Duodenal mucosa (tissue), 2 donors: ENCODE results near the gene STK4.

ENCODE experiments used
- H3K27ac ChIP-seq: one replicate; pipeline ENCODE4 v1.7.0; 2013; ENCODE audit warnings: low read depth, low read length
- H3K27me3 ChIP-seq, 2 donors: one replicate each; pipeline ENCODE4 v1.7.0; 2013; ENCODE audit warnings: low read length in 2 of 2, control low read depth in 1 of 2; ENCODE audit not compliant: insufficient read depth in 2 of 2, control insufficient read depth in 1 of 2
- H3K36me3 ChIP-seq, 2 donors: one replicate each; pipeline ENCODE4 v1.7.0; 2013; ENCODE audit warnings: low read length in 2 of 2, control low read depth in 1 of 2; ENCODE audit not compliant: insufficient read depth in 2 of 2, control insufficient read depth in 1 of 2
- H3K4me1 ChIP-seq, 2 donors: one replicate each; pipeline ENCODE4 v1.7.0; 2013; ENCODE audit warnings: low read length in 2 of 2, control low read depth in 1 of 2; ENCODE audit not compliant: insufficient read depth in 2 of 2, control insufficient read depth in 1 of 2
- H3K4me3 ChIP-seq, 2 donors: one replicate each; pipeline ENCODE4 v1.7.0; 2013; ENCODE audit warnings: low read length in 2 of 2, low read depth in 1 of 2
- H3K9ac ChIP-seq, 2 donors: one replicate each; pipeline ENCODE4 v1.7.0; 2013; ENCODE audit warnings: low read length in 2 of 2, low read depth in 1 of 2
- H3K9me3 ChIP-seq, 2 donors: one replicate each; pipeline ENCODE4 v1.7.0; 2013; ENCODE audit warnings: low read length in 2 of 2, control low read depth in 1 of 2; ENCODE audit not compliant: control insufficient read depth in 1 of 2

Gene STK4

DNA sequence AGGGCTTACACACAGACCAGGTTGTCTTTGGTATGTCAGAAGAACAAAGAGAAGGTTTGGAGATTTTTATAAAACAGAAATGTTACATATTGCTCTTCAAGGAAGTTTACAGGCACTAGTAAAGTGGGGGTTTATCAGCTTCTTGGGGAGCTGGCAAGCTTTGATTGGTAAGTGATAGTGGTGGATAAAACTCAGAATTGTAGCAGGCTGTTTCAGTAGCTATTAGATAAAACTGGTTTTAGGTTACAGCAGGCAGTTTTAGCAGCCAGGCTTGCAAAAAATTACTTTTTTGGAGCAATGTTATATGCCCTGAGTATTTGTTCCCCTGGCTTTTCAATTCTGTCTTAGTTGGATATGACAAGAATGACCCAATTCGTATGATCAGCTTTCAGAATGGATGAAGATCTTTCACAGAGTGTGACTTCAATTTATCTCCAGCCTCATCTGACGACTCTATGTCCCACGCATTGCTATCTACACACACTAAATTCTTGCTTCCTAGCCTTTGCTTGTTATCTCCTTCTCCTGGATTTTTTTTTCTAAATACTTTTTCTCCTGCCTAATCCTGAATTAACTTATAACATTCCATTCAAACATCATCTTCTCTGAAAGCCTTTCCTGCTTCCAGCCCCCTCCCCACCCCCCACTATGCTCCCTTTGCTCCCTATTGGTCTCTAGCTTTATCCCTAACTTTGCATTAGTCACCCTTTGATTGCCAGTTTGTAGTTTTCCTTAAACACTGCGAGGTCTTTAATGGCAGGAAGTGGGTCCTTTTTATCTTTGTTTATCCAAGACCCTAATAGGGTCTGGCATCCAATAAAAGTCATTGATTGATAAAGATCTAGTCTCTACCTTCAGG lies 5.1 kb upstream of the STK4 start:
- Histone ChIP-seq H3K27me3 (no peaks in the 10 kb centered on the region), H3K4me3 (no peak overlapping the region), H3K27ac (no peak overlapping the region), H3K9me3 (no peaks in the 10 kb centered on the region), H3K36me3 (peaks cover 1 to 2% of the 10 kb centered on the region in 2 donors), H3K4me1 (peaks cover 22 to 27% of the 10 kb centered on the region in 2 donors), H3K9ac (no peak overlapping the region)

DNA sequence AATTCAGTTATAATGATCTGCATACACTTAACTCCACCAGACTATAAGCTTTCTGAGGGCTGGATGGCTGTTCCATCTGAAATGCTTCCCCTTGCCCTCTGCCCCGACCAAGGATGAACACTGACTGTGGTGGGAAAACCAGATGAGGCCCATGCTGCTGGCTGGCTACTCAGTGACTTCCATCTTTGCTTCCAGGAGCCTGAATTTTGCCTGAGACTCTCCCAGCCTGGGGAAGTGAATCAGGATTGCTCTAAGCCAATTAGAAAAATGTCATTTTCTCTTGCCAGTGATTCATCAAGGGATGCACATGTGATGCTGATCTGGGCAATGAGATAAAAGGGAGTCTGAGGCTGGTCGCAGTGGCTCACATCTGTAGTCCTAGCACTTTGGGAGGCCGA lies 4.4 kb upstream of the STK4 start:
- Histone ChIP-seq H3K9ac (no peak overlapping the region), H3K27me3 (no peaks in the 10 kb centered on the region), H3K4me1 (peaks cover 25 to 29% of the 10 kb centered on the region in 2 donors), H3K4me3 (no peak overlapping the region), H3K36me3 (no peaks in the 10 kb centered on the region), H3K27ac (no peak overlapping the region), H3K9me3 (no peaks in the 10 kb centered on the region)

DNA sequence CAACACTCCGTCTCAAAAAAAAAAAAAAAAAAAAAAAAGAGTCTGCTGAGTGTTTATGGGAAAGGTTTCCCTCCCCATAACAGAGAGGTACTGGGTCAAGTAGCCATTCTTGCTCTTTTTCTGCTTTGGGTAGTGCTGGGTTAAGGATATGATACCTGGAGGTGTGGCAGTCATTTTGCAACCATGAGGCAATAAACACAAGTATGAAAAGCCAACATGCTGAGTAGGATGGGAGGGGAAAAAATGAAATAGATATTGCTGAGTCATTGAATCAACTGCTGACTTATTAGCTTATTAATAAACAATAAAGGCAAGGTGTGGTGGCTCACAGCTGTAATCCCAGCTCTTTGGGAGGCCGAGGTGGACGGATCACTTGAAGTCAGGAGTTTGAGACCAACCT lies 3.8 kb upstream of the STK4 start:
- Histone ChIP-seq H3K9me3 (no peaks in the 10 kb centered on the region), H3K27me3 (no peaks in the 10 kb centered on the region)

DNA sequence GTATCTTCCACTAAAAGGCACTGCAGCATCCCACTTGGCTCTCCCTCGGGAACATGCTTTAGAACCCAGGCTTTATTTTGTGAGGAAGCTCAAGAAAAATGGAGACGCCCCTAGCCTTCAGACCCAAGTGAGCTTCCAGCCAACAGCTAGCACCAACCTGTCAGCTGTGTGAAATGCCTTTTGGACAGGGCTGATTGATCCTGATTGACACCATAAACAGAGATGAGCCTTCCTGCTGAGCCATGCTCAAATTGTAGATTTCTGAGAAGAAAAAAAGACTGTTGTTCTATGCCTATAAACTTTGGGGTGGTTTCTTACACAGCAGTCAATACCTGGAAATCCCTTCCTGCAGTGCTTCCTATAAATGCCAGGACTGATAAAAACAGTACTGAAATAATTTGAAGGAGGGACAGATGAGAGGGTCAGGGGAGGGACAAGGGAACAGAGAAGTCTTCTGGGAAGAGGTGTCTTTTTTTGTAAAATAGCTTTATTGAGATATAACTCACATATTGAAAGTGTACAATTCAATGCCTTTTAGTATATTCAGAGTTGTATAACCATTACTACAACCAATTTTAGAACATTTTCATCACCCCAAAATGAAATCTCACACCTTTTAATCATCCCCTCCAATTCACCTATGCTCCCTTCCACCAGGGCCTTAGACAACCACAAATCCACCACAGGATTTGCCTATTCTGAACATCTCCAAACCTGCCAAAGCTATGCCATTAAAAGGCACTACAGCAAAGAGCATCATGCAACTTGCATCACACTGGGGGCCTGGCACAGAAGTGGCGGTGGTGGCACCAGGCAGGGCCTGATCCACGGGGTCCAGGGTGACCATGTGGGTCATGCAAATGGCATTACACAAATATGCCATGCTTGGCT lies 2.7 kb upstream of the STK4 start:
- no peaks in the 10 kb centered on the region for H3K36me3 ChIP-seq
- no peak overlapping the region for H3K27ac ChIP-seq
- H3K4me3 ChIP-seq: no peak overlapping the region
- no peaks in the 10 kb centered on the region for H3K27me3 ChIP-seq
- H3K4me1 ChIP-seq: peaks cover 35 to 37% of the 10 kb centered on the region in 2 donors
- H3K9ac ChIP-seq: no peak overlapping the region
- H3K9me3 ChIP-seq: no peaks in the 10 kb centered on the region

More for the DNA sequence above, 3.8 kb upstream of the STK4 start:
- Histone ChIP-seq H3K27ac (no peak overlapping the region), H3K4me1 (peaks cover 31 to 33% of the 10 kb centered on the region in 2 donors), H3K4me3 (no peak overlapping the region), H3K9ac (no peak overlapping the region), H3K36me3 (no peaks in the 10 kb centered on the region)

DNA sequence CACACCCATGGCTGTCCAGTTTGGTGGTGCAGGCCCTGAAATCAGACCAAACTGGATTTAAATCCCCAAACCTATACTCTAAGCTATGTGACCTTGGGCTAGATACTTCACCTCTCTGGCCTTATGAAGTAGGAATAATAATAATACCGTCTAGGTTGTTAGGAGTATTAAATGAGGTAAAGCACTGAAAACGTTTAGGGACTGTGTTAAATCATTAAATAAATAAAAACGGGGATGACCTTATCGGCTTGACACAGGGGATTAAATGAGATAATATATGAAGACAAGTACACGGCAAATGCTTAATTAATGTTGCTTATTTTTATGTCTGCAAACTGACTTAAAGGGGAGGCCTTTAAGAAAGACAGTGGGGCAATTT lies 672 bp upstream of the STK4 start:
- no peaks in the 10 kb centered on the region for H3K36me3 ChIP-seq
- H3K4me3 ChIP-seq: peak overlapping the region; percentile 97
- H3K9ac ChIP-seq: peak overlapping the region; percentile 89 to 90
- no peaks in the 10 kb centered on the region for H3K9me3 ChIP-seq
- H3K27ac ChIP-seq: peak overlapping the region; percentile 87
- peaks cover 31 to 37% of the 10 kb centered on the region in 2 donors for H3K4me1 ChIP-seq
- H3K27me3 ChIP-seq: no peaks in the 10 kb centered on the region

DNA sequence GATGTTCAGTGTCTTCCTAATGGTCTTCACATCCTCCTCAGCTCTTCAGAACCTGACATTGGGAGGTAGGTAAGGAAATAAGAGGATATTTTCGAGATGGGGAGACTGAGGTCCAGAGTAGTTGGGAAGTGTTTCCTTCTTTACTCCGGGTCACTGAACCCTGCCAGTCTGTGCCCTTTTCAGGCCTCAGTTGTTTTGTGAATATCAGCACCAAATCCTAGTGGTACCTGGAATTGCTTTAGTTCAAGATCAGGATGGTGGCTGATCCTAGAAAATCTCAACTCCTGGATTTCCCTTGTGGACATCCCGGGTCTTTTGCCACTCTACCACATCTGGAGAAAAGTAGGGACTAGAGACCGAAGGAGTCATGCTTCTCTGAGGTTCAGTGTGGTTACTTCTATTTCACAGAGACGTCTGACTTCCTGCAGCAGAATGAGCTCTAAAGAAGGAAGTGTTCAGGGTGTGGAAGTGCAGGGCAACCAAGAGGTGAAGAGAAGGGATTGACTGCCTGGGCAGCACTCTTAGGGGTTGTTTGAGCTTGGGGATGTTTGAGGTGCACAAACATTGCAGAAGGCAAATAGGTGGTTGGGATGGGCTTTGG lies 995 bp downstream of the STK4 start:
- Histone ChIP-seq H3K36me3 (no peaks in the 10 kb centered on the region), H3K9ac (peak overlapping the region; percentile 89 to 90), H3K27me3 (no peaks in the 10 kb centered on the region), H3K27ac (no peak overlapping the region), H3K9me3 (no peaks in the 10 kb centered on the region), H3K4me3 (peak overlapping the region; percentile 97), H3K4me1 (peaks cover 28 to 42% of the 10 kb centered on the region in 2 donors)

DNA sequence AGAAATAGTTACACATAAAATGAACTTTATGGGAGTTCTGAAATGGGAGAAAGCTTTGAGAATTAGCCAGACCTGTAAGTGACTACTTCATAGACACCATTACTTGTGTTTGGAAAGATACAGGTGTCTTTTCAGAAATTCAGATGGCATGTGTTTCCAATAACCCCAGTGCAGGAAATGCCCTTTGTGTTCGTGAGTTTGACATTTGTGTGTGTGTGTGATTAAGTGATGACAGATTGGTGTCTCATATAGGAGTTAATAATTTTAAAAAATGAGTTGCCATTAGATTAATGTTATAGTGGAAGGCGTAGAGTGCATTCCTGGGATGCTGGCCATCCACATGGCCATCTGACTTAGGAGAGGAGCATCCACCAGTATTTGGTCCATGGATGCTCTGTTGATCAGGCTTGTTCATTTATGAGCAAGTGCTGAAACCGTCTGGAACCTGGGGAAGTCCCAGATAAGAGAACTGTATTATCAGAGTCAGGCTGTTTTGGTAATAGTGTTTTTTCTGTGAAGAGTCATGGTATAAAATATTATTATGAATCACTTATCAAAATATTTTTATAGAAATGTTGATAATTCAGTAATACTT lies 3.1 kb downstream of the STK4 start:
- H3K36me3 ChIP-seq: peaks cover 0 to 16% of the 10 kb centered on the region in 2 donors
- H3K9me3 ChIP-seq: no peaks in the 10 kb centered on the region
- peaks cover 28 to 42% of the 10 kb centered on the region in 2 donors for H3K4me1 ChIP-seq
- H3K9ac ChIP-seq: no peak overlapping the region
- no peak overlapping the region for H3K27ac ChIP-seq
- no peak overlapping the region for H3K4me3 ChIP-seq
- no peaks in the 10 kb centered on the region for H3K27me3 ChIP-seq

DNA sequence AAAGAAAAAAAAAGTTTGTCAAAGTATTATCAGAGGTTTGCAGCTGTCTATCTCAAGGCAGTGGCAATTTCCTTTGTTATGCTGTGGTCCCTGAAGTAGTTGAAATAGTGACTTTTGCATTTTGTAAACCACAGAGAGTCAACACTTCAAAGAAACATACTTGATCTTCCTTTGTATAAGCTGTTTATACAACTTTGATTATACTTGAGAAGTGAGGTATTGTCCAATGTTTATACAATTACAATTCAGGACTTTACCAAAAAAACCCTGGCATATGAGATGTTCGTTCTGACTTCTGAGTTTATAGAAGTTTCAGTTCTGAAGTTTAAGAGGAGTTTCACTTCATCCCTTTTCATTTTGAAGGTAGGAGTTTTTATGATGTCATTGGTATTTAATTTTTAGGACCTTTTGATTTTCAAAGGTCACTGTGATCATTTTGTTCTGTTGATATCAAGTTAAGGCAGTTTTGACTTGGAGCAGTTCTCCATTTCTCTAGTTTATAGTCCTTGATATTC lies 4.0 kb downstream of the STK4 start:
- Histone ChIP-seq H3K27ac (peak overlapping the region; percentile 28), H3K27me3 (no peaks in the 10 kb centered on the region), H3K4me3 (peak overlapping the region in 1 of 2 donors; percentile 27), H3K9ac (peak overlapping the region in 1 of 2 donors; percentile 33), H3K36me3 (peaks cover 6 to 25% of the 10 kb centered on the region in 2 donors), H3K9me3 (no peaks in the 10 kb centered on the region), H3K4me1 (peaks cover 26 to 39% of the 10 kb centered on the region in 2 donors)

DNA sequence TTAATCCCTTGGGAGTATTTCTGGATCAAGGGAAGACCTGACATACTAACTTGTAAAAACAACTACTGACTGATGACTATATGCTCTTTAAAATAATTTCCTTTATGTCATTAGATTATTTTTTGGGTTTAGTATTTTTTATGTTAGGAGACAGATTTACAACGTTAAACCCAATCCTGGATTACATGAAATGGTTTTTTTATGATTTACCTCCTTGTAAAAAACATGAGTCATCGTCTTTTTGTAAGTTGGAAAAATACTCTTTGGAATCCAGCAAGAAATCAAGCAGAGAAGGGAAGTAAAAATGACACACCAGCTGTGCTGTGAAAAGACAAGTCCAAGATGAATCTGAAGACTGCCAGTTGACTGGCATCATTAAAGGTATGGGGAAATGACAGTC lies 6.7 kb downstream of the STK4 start:
- Histone ChIP-seq H3K9me3 (no peaks in the 10 kb centered on the region), H3K27me3 (no peaks in the 10 kb centered on the region), H3K27ac (no peak overlapping the region), H3K4me1 (peaks cover 6 to 31% of the 10 kb centered on the region in 2 donors), H3K36me3 (peaks cover 9 to 35% of the 10 kb centered on the region in 2 donors), H3K4me3 (no peak overlapping the region), H3K9ac (no peak overlapping the region)
